ENCODE data around the gene IL1RAP. TPM values are rescaled to one million over a fixed set of nuclear protein-coding genes. Genes with fewer than 3 reads are reported as not detected.

IL1RAP gene
- total RNA-seq, 1 donor from 2014 or later: 27.8 TPM

GRCh38 chr3:190539526-190539925 is 25.6 kb downstream of the IL1RAP start:
- Mint-ChIP-seq H3K36me3 (ENCODE audit: low read depth) (peaks cover 26% of the 10 kb centered on the region), H3K27ac (no peak overlapping the region), H3K9me3 (no peaks in the 10 kb centered on the region), H3K4me3 (no peak overlapping the region), H3K27me3 (no peaks in the 10 kb centered on the region), H3K4me1 (peaks cover 23% of the 10 kb centered on the region)
- DNase-seq: no peak
- intact Hi-C loops (cut with micrococcal nuclease): no loop called here

- Mint-ChIP-seq H3K27ac (no peak overlapping the region), H3K36me3 (ENCODE audit: low read depth) (peaks cover 26% of the 10 kb centered on the region), H3K27me3 (no peaks in the 10 kb centered on the region), H3K4me1 (peaks cover 17% of the 10 kb centered on the region), H3K9me3 (no peaks in the 10 kb centered on the region), H3K4me3 (no peak overlapping the region)
- DNase-seq: no peak
- intact Hi-C loops (cut with micrococcal nuclease): no loop called here
Measured at GRCh38 chr3:190541008-190541407, 27.1 kb downstream of the IL1RAP start.

- Mint-ChIP-seq H3K27ac (no peak overlapping the region), H3K36me3 (ENCODE audit: low read depth) (peaks cover 23% of the 10 kb centered on the region), H3K4me1 (peaks cover 17% of the 10 kb centered on the region), H3K4me3 (no peak overlapping the region), H3K9me3 (no peaks in the 10 kb centered on the region), H3K27me3 (no peaks in the 10 kb centered on the region)
- no peak for DNase-seq
- intact Hi-C loops (cut with micrococcal nuclease): no loop called here
Measured at GRCh38 chr3:190541560-190541959, 27.7 kb downstream of the IL1RAP start.

GRCh38 chr3:190542846-190543245 is 29.0 kb downstream of the IL1RAP start:
- no peaks in the 10 kb centered on the region for H3K9me3 Mint-ChIP-seq
- H3K27me3 Mint-ChIP-seq: no peaks in the 10 kb centered on the region
- DNase-seq: no peak
- no peak overlapping the region for H3K4me3 Mint-ChIP-seq
- H3K36me3 Mint-ChIP-seq (ENCODE audit: low read depth): peaks cover 22% of the 10 kb centered on the region
- intact Hi-C loops (cut with micrococcal nuclease): no loop called here
- H3K4me1 Mint-ChIP-seq: peaks cover 13% of the 10 kb centered on the region
- H3K27ac Mint-ChIP-seq: no peak overlapping the region

- no peak overlapping the region for H3K4me3 Mint-ChIP-seq
- H3K36me3 Mint-ChIP-seq (ENCODE audit: low read depth): peaks cover 17% of the 10 kb centered on the region
- intact Hi-C loops (cut with micrococcal nuclease): no loop called here
- H3K27ac Mint-ChIP-seq: no peak overlapping the region
- H3K9me3 Mint-ChIP-seq: no peaks in the 10 kb centered on the region
- no peaks in the 10 kb centered on the region for H3K27me3 Mint-ChIP-seq
- peaks cover 9% of the 10 kb centered on the region for H3K4me1 Mint-ChIP-seq
- no peak for DNase-seq
Measured at GRCh38 chr3:190543671-190544070, 29.8 kb downstream of the IL1RAP start.

- H3K27ac Mint-ChIP-seq: no peak overlapping the region
- intact Hi-C loops (cut with micrococcal nuclease): no loop called here
- DNase-seq: no peak
- peaks cover 12% of the 10 kb centered on the region for H3K36me3 Mint-ChIP-seq (ENCODE audit: low read depth)
- H3K4me1 Mint-ChIP-seq: peaks cover 8% of the 10 kb centered on the region
- H3K27me3 Mint-ChIP-seq: no peaks in the 10 kb centered on the region
- H3K9me3 Mint-ChIP-seq: no peaks in the 10 kb centered on the region
- no peak overlapping the region for H3K4me3 Mint-ChIP-seq
Measured at GRCh38 chr3:190545191-190545590, 31.3 kb downstream of the IL1RAP start.

- no peaks in the 10 kb centered on the region for H3K9me3 Mint-ChIP-seq
- H3K4me1 Mint-ChIP-seq: peaks cover 8% of the 10 kb centered on the region
- DNase-seq: no peak
- no peak overlapping the region for H3K27ac Mint-ChIP-seq
- no peaks in the 10 kb centered on the region for H3K27me3 Mint-ChIP-seq
- no peak overlapping the region for H3K4me3 Mint-ChIP-seq
- intact Hi-C loops (cut with micrococcal nuclease): no loop called here
- H3K36me3 Mint-ChIP-seq (ENCODE audit: low read depth): peaks cover 11% of the 10 kb centered on the region
Measured at GRCh38 chr3:190546881-190547510, 33.1 kb downstream of the IL1RAP start.

GRCh38 chr3:190548031-190548656 is 34.3 kb downstream of the IL1RAP start:
- intact Hi-C loops (cut with micrococcal nuclease): no loop called here
- Mint-ChIP-seq H3K4me1 (peaks cover 8% of the 10 kb centered on the region), H3K9me3 (no peaks in the 10 kb centered on the region), H3K36me3 (ENCODE audit: low read depth) (peaks cover 17% of the 10 kb centered on the region), H3K4me3 (no peak overlapping the region), H3K27ac (no peak overlapping the region), H3K27me3 (no peaks in the 10 kb centered on the region)
- DNase-seq: no peak

GRCh38 chr3:190552021-190552420 is 38.1 kb downstream of the IL1RAP start:
- peaks cover 6% of the 10 kb centered on the region for H3K4me1 Mint-ChIP-seq
- H3K4me3 Mint-ChIP-seq: no peak overlapping the region
- H3K9me3 Mint-ChIP-seq: no peaks in the 10 kb centered on the region
- H3K27me3 Mint-ChIP-seq: no peaks in the 10 kb centered on the region
- H3K27ac Mint-ChIP-seq: no peak overlapping the region
- peaks cover 27% of the 10 kb centered on the region for H3K36me3 Mint-ChIP-seq (ENCODE audit: low read depth)
- intact Hi-C loops (cut with micrococcal nuclease): no loop called here
- no peak for DNase-seq

- H3K4me3 Mint-ChIP-seq: no peak overlapping the region
- no peaks in the 10 kb centered on the region for H3K9me3 Mint-ChIP-seq
- no peak for DNase-seq
- no peak overlapping the region for H3K27ac Mint-ChIP-seq
- peaks cover 37% of the 10 kb centered on the region for H3K36me3 Mint-ChIP-seq (ENCODE audit: low read depth)
- intact Hi-C loops (cut with micrococcal nuclease): no loop called here
- H3K27me3 Mint-ChIP-seq: no peaks in the 10 kb centered on the region
- H3K4me1 Mint-ChIP-seq: peaks cover 13% of the 10 kb centered on the region
Measured at GRCh38 chr3:190552969-190553759, 39.3 kb downstream of the IL1RAP start.

GRCh38 chr3:190554197-190554596 is 40.3 kb downstream of the IL1RAP start:
- Mint-ChIP-seq H3K4me1 (peaks cover 20% of the 10 kb centered on the region), H3K27ac (no peak overlapping the region), H3K27me3 (no peaks in the 10 kb centered on the region), H3K9me3 (peaks cover 7% of the 10 kb centered on the region), H3K4me3 (no peak overlapping the region), H3K36me3 (ENCODE audit: low read depth) (peaks cover 45% of the 10 kb centered on the region)
- DNase-seq: no peak
- intact Hi-C loops (cut with micrococcal nuclease): no loop called here

- intact Hi-C loops (cut with micrococcal nuclease): no loop called here
- no peak overlapping the region for H3K4me3 Mint-ChIP-seq
- no peak for DNase-seq
- H3K27ac Mint-ChIP-seq: no peak overlapping the region
- no peaks in the 10 kb centered on the region for H3K27me3 Mint-ChIP-seq
- peaks cover 61% of the 10 kb centered on the region for H3K36me3 Mint-ChIP-seq (ENCODE audit: low read depth)
- peaks cover 29% of the 10 kb centered on the region for H3K4me1 Mint-ChIP-seq
- H3K9me3 Mint-ChIP-seq: peaks cover 19% of the 10 kb centered on the region
Measured at GRCh38 chr3:190556351-190556750, 42.5 kb downstream of the IL1RAP start.

GRCh38 chr3:190557296-190557695 is 43.4 kb downstream of the IL1RAP start:
- Mint-ChIP-seq H3K27ac (no peak overlapping the region), H3K36me3 (ENCODE audit: low read depth) (peaks cover 62% of the 10 kb centered on the region), H3K9me3 (peaks cover 19% of the 10 kb centered on the region), H3K4me3 (no peak overlapping the region), H3K27me3 (no peaks in the 10 kb centered on the region), H3K4me1 (peaks cover 34% of the 10 kb centered on the region)
- intact Hi-C loops (cut with micrococcal nuclease): no loop called here
- DNase-seq: no peak

GRCh38 chr3:190558316-190558715 is 44.4 kb downstream of the IL1RAP start:
- intact Hi-C loops (cut with micrococcal nuclease): no loop called here
- Mint-ChIP-seq H3K9me3 (peaks cover 25% of the 10 kb centered on the region), H3K27me3 (no peaks in the 10 kb centered on the region), H3K4me3 (no peak overlapping the region), H3K27ac (no peak overlapping the region), H3K36me3 (ENCODE audit: low read depth) (peaks cover 60% of the 10 kb centered on the region), H3K4me1 (peaks cover 45% of the 10 kb centered on the region)
- no peak for DNase-seq

Measured in activated CD4-positive, alpha-beta T cell treated with anti-CD3 and anti-CD28 coated beads, Interleukin-2, amount 10 ng/mL, durations not matched to agents 24 days and 14 days (primary cell).